H9 (cell line): ENCODE results near the gene KCNJ15. TPM values are rescaled to one million over a fixed set of nuclear protein-coding genes. Genes with fewer than 3 reads are reported as not detected.

Source experiments
- DNase-seq: peaks from one replicate; pipeline ENCODE4 v3.0.0-alpha.2; 2017
- H2AFZ ChIP-seq: one replicate; pipeline ENCODE4 v1.6.1; 2013; ENCODE audit warnings: mild to moderate bottlenecking, low read length, control low read depth, moderate library complexity
- H2AK5ac ChIP-seq: 2 replicates; pipeline ENCODE4 v1.6.1; 2013; ENCODE audit warnings: low read length, control low read depth, mixed read lengths; ENCODE audit not compliant: insufficient read length
- H2BK120ac ChIP-seq: one replicate; pipeline ENCODE4 v1.6.1; 2013; ENCODE audit warnings: low read depth, mild to moderate bottlenecking, low read length, control low read depth, inconsistent platforms; ENCODE audit not compliant: poor library complexity, severe bottlenecking
- H2BK12ac ChIP-seq: 2 replicates; pipeline ENCODE4 v1.6.1; 2013; ENCODE audit warnings: low read length, control low read depth, mixed read lengths, low read depth; ENCODE audit not compliant: insufficient read length
- H2BK15ac ChIP-seq: 2 replicates; pipeline ENCODE4 v1.6.1; 2013; ENCODE audit warnings: low read depth, low read length, control low read depth
- H2BK20ac ChIP-seq: one replicate; pipeline ENCODE4 v1.6.1; 2013; ENCODE audit warnings: low read depth, mild to moderate bottlenecking, low read length, control low read depth, inconsistent platforms; ENCODE audit not compliant: poor library complexity, severe bottlenecking
- H2BK5ac ChIP-seq: 2 replicates; pipeline ENCODE4 v1.6.1; 2013; ENCODE audit warnings: low read length, control low read depth, mixed read lengths; ENCODE audit not compliant: insufficient read length
- H3K14ac ChIP-seq: 2 replicates; pipeline ENCODE4 v1.6.1; 2013; ENCODE audit warnings: low read length, control low read depth; ENCODE audit not compliant: insufficient read depth
- H3K18ac ChIP-seq: 2 replicates; pipeline ENCODE4 v1.6.1; 2013; ENCODE audit warnings: low read depth, mild to moderate bottlenecking, mixed read lengths, low read length, control low read depth; ENCODE audit not compliant: insufficient read length
- H3K23ac ChIP-seq: 2 replicates; pipeline ENCODE4 v1.6.1; 2013; ENCODE audit warnings: low read length, control low read depth, mixed read lengths, low read depth; ENCODE audit not compliant: insufficient read length
- H3K23me2 ChIP-seq: 2 replicates; pipeline ENCODE4 v1.6.1; 2013; ENCODE audit warnings: low read depth, mild to moderate bottlenecking, mixed read lengths, low read length, control low read depth; ENCODE audit not compliant: insufficient read length, poor library complexity, severe bottlenecking
- H3K27ac ChIP-seq: 2 replicates; pipeline ENCODE4 v1.5.1; 2013; ENCODE audit warnings: low read length, control low read depth, mixed read lengths, low read depth; ENCODE audit not compliant: insufficient read length
- H3K27me3 ChIP-seq: 2 replicates; pipeline ENCODE4 v1.6.1; 2013; ENCODE audit warnings: low read length, control low read depth, inconsistent platforms; ENCODE audit not compliant: insufficient read depth
- H3K4ac ChIP-seq: 2 replicates; pipeline ENCODE4 v1.6.1; 2013; ENCODE audit warnings: low read depth, mild to moderate bottlenecking, control low read depth, inconsistent platforms, low read length, moderate library complexity
- H3K4me1 ChIP-seq: 2 replicates; pipeline ENCODE4 v1.6.1; 2013; ENCODE audit warnings: low read length, control low read depth, inconsistent platforms; ENCODE audit not compliant: insufficient read depth
- H3K4me2 ChIP-seq: 2 replicates; pipeline ENCODE4 v1.6.1; 2013; ENCODE audit warnings: low read length, control low read depth, mixed read lengths; ENCODE audit not compliant: insufficient read length, insufficient read depth
- H3K56ac ChIP-seq: 2 replicates; pipeline ENCODE4 v1.6.1; 2013; ENCODE audit warnings: low read depth, mild to moderate bottlenecking, mixed read lengths, low read length, control low read depth; ENCODE audit not compliant: insufficient read length
- H3K79me1 ChIP-seq: 2 replicates; pipeline ENCODE4 v1.6.1; 2013; ENCODE audit warnings: low read depth, mild to moderate bottlenecking, moderate library complexity, low read length, control low read depth, inconsistent platforms; ENCODE audit not compliant: insufficient read depth, poor library complexity, severe bottlenecking
- H3K79me2 ChIP-seq: 2 replicates; pipeline ENCODE4 v1.6.1; 2013; ENCODE audit warnings: low read length, control low read depth, inconsistent platforms; ENCODE audit not compliant: insufficient read depth
- H3K9ac ChIP-seq: 2 replicates; pipeline ENCODE4 v1.6.1; 2013; ENCODE audit warnings: low read length, control low read depth, mixed read lengths; ENCODE audit not compliant: insufficient read length; ENCODE audit errors: extremely low read depth
- H3K9me3 ChIP-seq: one replicate; pipeline ENCODE4 v1.6.1; 2013; ENCODE audit warnings: low read depth, low read length, inconsistent platforms; ENCODE audit not compliant: control insufficient read depth
- H3T11ph ChIP-seq: one replicate; pipeline ENCODE4 v1.6.1; 2013; ENCODE audit warnings: mild to moderate bottlenecking, low read length, control low read depth, inconsistent platforms
- H4K20me1 ChIP-seq: one replicate; pipeline ENCODE4 v1.6.1; 2013; ENCODE audit not compliant: control insufficient read depth, insufficient read length, insufficient read depth
- H4K5ac ChIP-seq: 2 replicates; pipeline ENCODE4 v1.6.1; 2013; ENCODE audit warnings: low read depth, mild to moderate bottlenecking, mixed read lengths, low read length, control low read depth; ENCODE audit not compliant: insufficient read length
- H4K8ac ChIP-seq: replicated peaks from 2 replicates; pipeline ENCODE4 v1.6.1; 2013; ENCODE audit warnings: low read length, control low read depth, mixed read lengths, low read depth; ENCODE audit not compliant: insufficient read length
- H4K91ac ChIP-seq: 2 replicates; pipeline ENCODE4 v1.6.1; 2013; ENCODE audit warnings: low read depth, mild to moderate bottlenecking, moderate library complexity, mixed read lengths, low read length, control low read depth; ENCODE audit not compliant: insufficient read length
- H3K27ac Mint-ChIP-seq, 3 experiments: 2 replicates in 2 of 3; 3 replicates in 1 of 3; pipeline ENCODE4 v1.8.0; 2020 to 2021; ENCODE audit warnings: mixed read lengths in 3 of 3, mild to moderate bottlenecking in 1 of 3, moderate library complexity in 1 of 3
- H3K27me3 Mint-ChIP-seq: 2 replicates; pipeline ENCODE4 v1.8.0; 2021; ENCODE audit warnings: low read depth, mild to moderate bottlenecking, moderate library complexity, mixed read lengths
- H3K36me3 Mint-ChIP-seq, 3 experiments: 2 replicates in 2 of 3; 3 replicates in 1 of 3; pipeline ENCODE4 v1.8.0; 2020 to 2021; ENCODE audit warnings: low read depth in 3 of 3, mixed read lengths in 3 of 3; ENCODE audit not compliant: insufficient read depth in 1 of 3
- H3K4me1 Mint-ChIP-seq, 2 experiments: 2 replicates each; pipeline ENCODE4 v1.8.0; 2020; ENCODE audit warnings: mixed read lengths in 2 of 2
- H3K4me3 Mint-ChIP-seq, 2 experiments: 2 replicates in 1 of 2; 3 replicates in 1 of 2; pipeline ENCODE4 v1.8.0; 2020 to 2021; ENCODE audit warnings: mild to moderate bottlenecking in 2 of 2, mixed read lengths in 2 of 2, moderate library complexity in 1 of 2
- H3K9me3 Mint-ChIP-seq, 2 experiments: 2 replicates in 1 of 2; 3 replicates in 1 of 2; pipeline ENCODE4 v1.8.0; 2020; ENCODE audit warnings: mild to moderate bottlenecking in 2 of 2, mixed read lengths in 2 of 2, moderate library complexity in 1 of 2
- CTCF ChIP-seq: fragments of 200-600 bp; sonication (generic); conservative IDR thresholded peaks from 3 replicates; pipeline ENCODE4 v1.8.0; 2021; ENCODE audit warnings: antibody characterized with exemption, mild to moderate bottlenecking
- WGBS: extraction: QIAGEN DNeasy Blood & Tissue Kit; methylation state at CpG from one replicate; pipeline ENCODE4 v1.1.7; 2013; ENCODE audit warnings: missing lambda C conversion rate, low lambda C conversion rate, mixed read lengths; ENCODE audit not compliant: insufficient read length; ENCODE audit errors: extremely low coverage; 5-methylcytosine and 5-hydroxymethylcytosine counted together
- total RNA-seq: library from RNA; stranded (reverse); gene quantifications from 2 replicates; pipeline ENCODE4 v1.2.1, GENCODE V29; 2021

KCNJ15 gene
- total RNA-seq, 1 experiment from 2014 or later, result not detected

GRCh38 chr21:38329162-38329561 lies 72.4 kb downstream of the KCNJ15 start:
- no peak for TF ChIP-seq CTCF
- Histone ChIP-seq H2BK15ac (no peak overlapping the region), H3K9ac (no peak overlapping the region), H3T11ph (no peak overlapping the region), H2BK12ac (no peak overlapping the region), H2AK5ac (no peak overlapping the region), H3K27me3 (no peaks in the 10 kb centered on the region), H3K79me2 (no peaks in the 10 kb centered on the region), H3K18ac (no peak overlapping the region), H3K14ac (no peak overlapping the region), H3K4ac (no peak overlapping the region), H4K5ac (no peak overlapping the region), H2BK5ac (no peak overlapping the region), H4K91ac (no peak overlapping the region), H2BK20ac (no peak overlapping the region), H3K23ac (no peak overlapping the region), H3K9me3 (no peaks in the 10 kb centered on the region), H4K8ac (no peak overlapping the region), H3K27ac (no peak overlapping the region), H3K23me2 (no peaks in the 10 kb centered on the region), H2BK120ac (no peak overlapping the region), H3K56ac (no peak overlapping the region), H4K20me1 (no peaks in the 10 kb centered on the region), H3K4me1 (peaks cover 18% of the 10 kb centered on the region), H3K79me1 (no peaks in the 10 kb centered on the region), H3K4me2 (no peak overlapping the region), H2AFZ (no peak overlapping the region)
- Mint-ChIP-seq H3K9me3 (no peaks in the 10 kb centered on the region; a peak in 1 of 5 replicates), H3K27ac (no peak overlapping the region), H3K27me3 (no peaks in the 10 kb centered on the region), H3K4me1 (peaks cover 20 to 26% of the 10 kb centered on the region in 2 experiments), H3K36me3 (no peaks in the 10 kb centered on the region; a peak in 2 of 7 replicates), H3K4me3 (no peak overlapping the region)
- no CpG with 5 or more reads among the region's 2 CpGs for WGBS
- no peak for DNase-seq
